ENCODE results near the gene GSG1L.

- TF ChIP-seq ZFP62 (CRISPR knock-in tag; IDR thresholded peaks at IDR 0.05) (no peak), POLR2A (IDR thresholded peaks at IDR 0.05; ENCODE audit: insufficient read depth in 1 of 2, low read depth in 2 of 2, low read length in 2 of 2) (no peak), ADNP (CRISPR knock-in tag; IDR thresholded peaks at IDR 0.05) (no peak), HNF4G (IDR thresholded peaks at IDR 0.05; ENCODE audit: borderline replicate concordance, low read depth, low read length) (no peak), HNF4G (CRISPR knock-in tag; IDR thresholded peaks at IDR 0.05; ENCODE audit: borderline replicate concordance, low read depth) (no peak)
- TF ChIP-seq, protein P1, sequence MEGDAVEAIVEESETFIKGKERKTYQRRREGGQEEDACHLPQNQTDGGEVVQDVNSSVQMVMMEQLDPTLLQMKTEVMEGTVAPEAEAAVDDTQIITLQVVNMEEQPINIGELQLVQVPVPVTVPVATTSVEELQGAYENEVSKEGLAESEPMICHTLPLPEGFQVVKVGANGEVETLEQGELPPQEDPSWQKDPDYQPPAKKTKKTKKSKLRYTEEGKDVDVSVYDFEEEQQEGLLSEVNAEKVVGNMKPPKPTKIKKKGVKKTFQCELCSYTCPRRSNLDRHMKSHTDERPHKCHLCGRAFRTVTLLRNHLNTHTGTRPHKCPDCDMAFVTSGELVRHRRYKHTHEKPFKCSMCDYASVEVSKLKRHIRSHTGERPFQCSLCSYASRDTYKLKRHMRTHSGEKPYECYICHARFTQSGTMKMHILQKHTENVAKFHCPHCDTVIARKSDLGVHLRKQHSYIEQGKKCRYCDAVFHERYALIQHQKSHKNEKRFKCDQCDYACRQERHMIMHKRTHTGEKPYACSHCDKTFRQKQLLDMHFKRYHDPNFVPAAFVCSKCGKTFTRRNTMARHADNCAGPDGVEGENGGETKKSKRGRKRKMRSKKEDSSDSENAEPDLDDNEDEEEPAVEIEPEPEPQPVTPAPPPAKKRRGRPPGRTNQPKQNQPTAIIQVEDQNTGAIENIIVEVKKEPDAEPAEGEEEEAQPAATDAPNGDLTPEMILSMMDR (CRISPR knock-in tag; IDR thresholded peaks at IDR 0.05), result no peak
These were observed 257.1 kb downstream of the GSG1L start for GRCh38 chr16:27806388-27806787.

Data from HepG2 (cell line).